Gastroesophageal sphincter (tissue), 3 donors: ENCODE results near the gene ZDHHC11B.
"Not testable (repeated sequence)": the region's sequence is repeated elsewhere in the genome, so short reads cannot be mapped to it uniquely, and the experiment has no call there.

Experiments
- CTCF ChIP-seq, 4 experiments: fragments of 200-600 bp in 2 of 4; fragments of 450-650 bp in 2 of 4; sonication (generic) in 1 of 4; IDR thresholded peaks; one replicate each; pipeline ENCODE4 v1.5.1; 2017 to 2019; ENCODE audit warnings: antibody characterized with exemption in 4 of 4, mild to moderate bottlenecking in 2 of 4, moderate library complexity in 2 of 4
- EP300 ChIP-seq: sonication (generic); formaldehyde crosslinking; IDR thresholded peaks from one replicate; pipeline ENCODE4 v1.6.1; 2017; ENCODE audit warnings: antibody characterized with exemption, mild to moderate bottlenecking
- POLR2A ChIP-seq, 2 donors: fragments of 450-650 bp; IDR thresholded peaks; one replicate each; pipeline ENCODE4 v1.6.1; 2017; ENCODE audit warnings: antibody characterized with exemption in 2 of 2, mild to moderate bottlenecking in 2 of 2, moderate library complexity in 1 of 2
- POLR2AphosphoS5 ChIP-seq: sonication (generic); formaldehyde crosslinking; IDR thresholded peaks from one replicate; pipeline ENCODE4 v1.6.1; 2017; ENCODE audit warnings: antibody characterized with exemption

- not testable (repeated sequence) for TF ChIP-seq CTCF (IDR thresholded peaks at IDR 0.05); POLR2AphosphoS5; EP300; POLR2A (IDR thresholded peaks at IDR 0.05)
Measured at GRCh38 chr5:772931-773330, 11.6 kb downstream of the ZDHHC11B start.
